IPS-11a (cell line): Measurements from ENCODE around the gene PTPRCAP.
A peak's percentile ranks its signal among the peaks of the same experiment; 100 is the strongest.

Experiments
- H3K4me3 ChIP-seq: one replicate; pipeline ENCODE4 v1.5.1; 2013; ENCODE audit warnings: low read depth, low read length, control low read depth

PTPRCAP gene

GRCh38 chr11:67441731-67442351 is 4.4 kb upstream of the PTPRCAP start:
- H3K4me3 ChIP-seq, result no peak overlapping the region

- no peak overlapping the region for H3K4me3 ChIP-seq
These were observed 3.6 kb upstream of the PTPRCAP start for GRCh38 chr11:67441098-67441563.

- no peak overlapping the region for H3K4me3 ChIP-seq
These were observed 3.0 kb upstream of the PTPRCAP start for GRCh38 chr11:67440229-67441097.

GRCh38 chr11:67439321-67440228 is 2.1 kb upstream of the PTPRCAP start:
- H3K4me3 ChIP-seq, result no peak overlapping the region

GRCh38 chr11:67438158-67438902 is 848 bp upstream of the PTPRCAP start:
- H3K4me3 ChIP-seq, result no peak overlapping the region

GRCh38 chr11:67437809-67438157 is 301 bp upstream of the PTPRCAP start:
- H3K4me3 ChIP-seq, result no peak overlapping the region

GRCh38 chr11:67436459-67437081 is 912 bp downstream of the PTPRCAP start:
- H3K4me3 ChIP-seq, result no peak overlapping the region

- no peak overlapping the region for H3K4me3 ChIP-seq
These were observed 1.6 kb downstream of the PTPRCAP start for GRCh38 chr11:67435727-67436458.

- H3K4me3 ChIP-seq, result no peak overlapping the region
These were observed 2.3 kb downstream of the PTPRCAP start for GRCh38 chr11:67435031-67435726.

GRCh38 chr11:67434395-67434881 is 3.0 kb downstream of the PTPRCAP start:
- H3K4me3 ChIP-seq, result no peak overlapping the region

GRCh38 chr11:67433536-67434394 is 3.7 kb downstream of the PTPRCAP start:
- H3K4me3 ChIP-seq, result no peak overlapping the region

GRCh38 chr11:67432655-67433349 is 4.7 kb downstream of the PTPRCAP start:
- no peak overlapping the region for H3K4me3 ChIP-seq

GRCh38 chr11:67431346-67432249 is 5.9 kb downstream of the PTPRCAP start:
- no peak overlapping the region for H3K4me3 ChIP-seq

GRCh38 chr11:67429722-67430121 is 7.8 kb downstream of the PTPRCAP start:
- no peak overlapping the region for H3K4me3 ChIP-seq

GRCh38 chr11:67429038-67429668 is 8.3 kb downstream of the PTPRCAP start:
- H3K4me3 ChIP-seq, result peak overlapping the region; percentile 94
